HCT116 (cell line): ENCODE data around the gene RAB11A.
A peak's percentile ranks its signal among the peaks of the same experiment; 100 is the strongest.

Experiments
- CTCF ChIP-seq, 3 experiments: fragments of 200-600 bp in 1 of 3; sonication (generic) in 1 of 3; IDR thresholded peaks in 2 of 3; conservative IDR thresholded peaks in 1 of 3; 2 replicates each; pipeline ENCODE4 v1.5.1; 2012 to 2017; ENCODE audit warnings: low read depth in 2 of 3, low read length in 2 of 3, antibody characterized with exemption in 1 of 3, borderline replicate concordance in 1 of 3, control low read depth in 1 of 3, mild to moderate bottlenecking in 1 of 3, mixed read lengths in 1 of 3, mixed run types in 1 of 3, moderate library complexity in 1 of 3; ENCODE audit not compliant: insufficient read depth in 1 of 3
- EZH2phosphoT487 ChIP-seq: fragments of 200-600 bp; IDR thresholded peaks from 2 replicates; pipeline ENCODE4 v1.6.1; 2018; ENCODE audit warnings: antibody characterized with exemption, borderline replicate concordance
- POLR2AphosphoS5 ChIP-seq: IDR thresholded peaks from 2 replicates; pipeline ENCODE4 v1.6.1; 2011; ENCODE audit warnings: mild to moderate bottlenecking, low read depth, low read length, moderate library complexity
- RAD21 ChIP-seq: IDR thresholded peaks from 2 replicates; pipeline ENCODE4 v1.6.1; 2012; ENCODE audit warnings: low read depth, mild to moderate bottlenecking
- REST ChIP-seq: IDR thresholded peaks from 2 replicates; pipeline ENCODE4 v1.6.1; 2012; ENCODE audit warnings: low read depth
- SP1 ChIP-seq: IDR thresholded peaks from 2 replicates; pipeline ENCODE4 v1.6.1; 2012; ENCODE audit warnings: low read depth
- ZNF274 ChIP-seq: fragments of 200-500 bp; sonication (Bioruptor generic); IDR thresholded peaks from 2 replicates; pipeline ENCODE4 v1.6.1; 2014; ENCODE audit warnings: mild to moderate bottlenecking, low read depth, low read length, inconsistent platforms

GRCh38 chr15:65829130-65829764 is 40.0 kb upstream of the RAB11A start:
- TF ChIP-seq REST (no peak), SP1 (no peak), CTCF (IDR thresholded peaks at IDR 0.05 in 2 of 3, conservative IDR thresholded peaks at IDR 0.05 in 1 of 3; ENCODE audit: borderline replicate concordance in 1 of 3, insufficient read depth in 1 of 3, low read depth in 2 of 3, low read length in 2 of 3) (peak; percentile 45 to 68 (median 53); a peak in 5 of 6 replicates), POLR2AphosphoS5 (no peak), EZH2phosphoT487 (no peak), RAD21 (peak; percentile 59), ZNF274 (no peak)
